ENCODE data around the gene BIRC7. TPM values are rescaled to one million over a fixed set of nuclear protein-coding genes. Genes with fewer than 3 reads are reported as not detected.

Gene BIRC7
- total and polyA plus RNA-seq, 5 donors = not detected

GRCh38 chr20:63261795-63262528 is 26.3 kb downstream of the BIRC7 start:
- Histone ChIP-seq H3K9me3 (ENCODE audit: control insufficient read depth, low read length) (no peaks in the 10 kb centered on the region), H3K4me1 (ENCODE audit: control insufficient read depth, insufficient read depth, low read length) (no peaks in the 10 kb centered on the region), H3K4me3 (ENCODE audit: low read length) (no peak overlapping the region), H3K27me3 (ENCODE audit: control insufficient read depth, insufficient read depth) (no peaks in the 10 kb centered on the region), H3K27ac (ENCODE audit: low read length) (no peak overlapping the region)
- ATAC-seq (no peak), DNase-seq (no peak)
- intact Hi-C loops (cut with DNase I) = no loop called here
- WGBS = 41% methylated on average over 30 of the region's 30 CpGs

- no peaks in the 10 kb centered on the region for H3K27me3 ChIP-seq (ENCODE audit: control insufficient read depth, insufficient read depth)
- intact Hi-C loops (cut with DNase I) = no loop called here
- no peak overlapping the region for H3K27ac ChIP-seq (ENCODE audit: low read length)
- no peaks in the 10 kb centered on the region for H3K9me3 ChIP-seq (ENCODE audit: control insufficient read depth, low read length)
- 81% methylated on average over 9 of the region's 9 CpGs for WGBS
- H3K4me1 ChIP-seq (ENCODE audit: control insufficient read depth, insufficient read depth, low read length) = no peaks in the 10 kb centered on the region
- DNase-seq (no peak), ATAC-seq (no peak)
- H3K4me3 ChIP-seq (ENCODE audit: low read length) = no peak overlapping the region
These were observed 27.1 kb downstream of the BIRC7 start for GRCh38 chr20:63262836-63263235.

GRCh38 chr20:63264000-63264399 is 28.3 kb downstream of the BIRC7 start:
- Histone ChIP-seq H3K4me1 (ENCODE audit: control insufficient read depth, insufficient read depth, low read length) (no peaks in the 10 kb centered on the region), H3K27me3 (ENCODE audit: control insufficient read depth, insufficient read depth) (no peaks in the 10 kb centered on the region), H3K9me3 (ENCODE audit: control insufficient read depth, low read length) (no peaks in the 10 kb centered on the region), H3K4me3 (ENCODE audit: low read length) (no peak overlapping the region), H3K27ac (ENCODE audit: low read length) (no peak overlapping the region)
- WGBS = 80% methylated on average over 10 of the region's 10 CpGs
- DNase-seq (no peak), ATAC-seq (no peak)
- intact Hi-C loops (cut with DNase I) = no loop called here

DNA sequence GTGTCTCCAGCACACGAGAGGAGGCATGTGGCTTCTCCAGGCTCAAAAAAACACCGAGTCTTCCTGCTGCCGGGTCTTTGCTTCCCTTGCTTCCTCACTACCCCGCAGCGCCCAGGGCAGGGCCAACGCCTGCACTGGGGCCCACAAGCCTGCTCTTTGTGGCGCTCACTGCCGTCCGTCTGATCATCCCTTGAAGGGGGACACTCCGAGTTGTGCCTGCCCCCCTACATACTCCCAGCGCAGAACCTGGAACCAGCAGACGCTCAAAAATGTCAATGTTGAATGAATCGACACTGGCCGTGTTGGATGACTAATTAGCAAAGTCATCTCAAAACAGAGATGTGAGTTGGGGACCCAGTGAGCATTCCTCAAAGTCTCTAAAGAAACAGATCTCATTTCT is 28.8 kb downstream of the BIRC7 start:
- intact Hi-C loops (cut with DNase I) = no loop called here
- ATAC-seq (no peak), DNase-seq (no peak)
- H3K27ac ChIP-seq (ENCODE audit: low read length) = no peak overlapping the region
- no peaks in the 10 kb centered on the region for H3K27me3 ChIP-seq (ENCODE audit: control insufficient read depth, insufficient read depth)
- H3K9me3 ChIP-seq (ENCODE audit: control insufficient read depth, low read length) = no peaks in the 10 kb centered on the region
- no peak overlapping the region for H3K4me3 ChIP-seq (ENCODE audit: low read length)
- WGBS = 46% methylated on average over 14 of the region's 14 CpGs
- no peaks in the 10 kb centered on the region for H3K4me1 ChIP-seq (ENCODE audit: control insufficient read depth, insufficient read depth, low read length)

- no peak for ATAC-seq
- Histone ChIP-seq H3K4me3 (ENCODE audit: low read length) (no peak overlapping the region), H3K4me1 (ENCODE audit: control insufficient read depth, insufficient read depth, low read length) (no peaks in the 10 kb centered on the region), H3K27me3 (ENCODE audit: control insufficient read depth, insufficient read depth) (no peaks in the 10 kb centered on the region), H3K9me3 (ENCODE audit: control insufficient read depth, low read length) (no peaks in the 10 kb centered on the region), H3K27ac (ENCODE audit: low read length) (no peak overlapping the region)
- no peak for DNase-seq
- WGBS = 66% methylated on average over 12 of the region's 12 CpGs
- intact Hi-C loops (cut with DNase I) = no loop called here
These were observed 30.3 kb downstream of the BIRC7 start for GRCh38 chr20:63265891-63266515.

GRCh38 chr20:63267691-63268090 is 32.0 kb downstream of the BIRC7 start:
- no peak for ATAC-seq
- no peak for DNase-seq
- intact Hi-C loops (cut with DNase I) = no loop called here
- 60% methylated on average over 9 of the region's 9 CpGs for WGBS
- Histone ChIP-seq H3K9me3 (ENCODE audit: control insufficient read depth, low read length) (no peaks in the 10 kb centered on the region), H3K27ac (ENCODE audit: low read length) (no peak overlapping the region), H3K27me3 (ENCODE audit: control insufficient read depth, insufficient read depth) (no peaks in the 10 kb centered on the region), H3K4me1 (ENCODE audit: control insufficient read depth, insufficient read depth, low read length) (peaks cover 2% of the 10 kb centered on the region), H3K4me3 (ENCODE audit: low read length) (no peak overlapping the region)

- Histone ChIP-seq H3K4me1 (ENCODE audit: control insufficient read depth, insufficient read depth, low read length) (peaks cover 2% of the 10 kb centered on the region), H3K4me3 (ENCODE audit: low read length) (no peak overlapping the region), H3K27me3 (ENCODE audit: control insufficient read depth, insufficient read depth) (no peaks in the 10 kb centered on the region), H3K27ac (ENCODE audit: low read length) (no peak overlapping the region), H3K9me3 (ENCODE audit: control insufficient read depth, low read length) (no peaks in the 10 kb centered on the region)
- ATAC-seq (no peak), DNase-seq (no peak)
- intact Hi-C loops (cut with DNase I) = no loop called here
- WGBS = 70% methylated on average over 7 of the region's 7 CpGs
These were observed 32.6 kb downstream of the BIRC7 start for GRCh38 chr20:63268256-63268655.

DNA sequence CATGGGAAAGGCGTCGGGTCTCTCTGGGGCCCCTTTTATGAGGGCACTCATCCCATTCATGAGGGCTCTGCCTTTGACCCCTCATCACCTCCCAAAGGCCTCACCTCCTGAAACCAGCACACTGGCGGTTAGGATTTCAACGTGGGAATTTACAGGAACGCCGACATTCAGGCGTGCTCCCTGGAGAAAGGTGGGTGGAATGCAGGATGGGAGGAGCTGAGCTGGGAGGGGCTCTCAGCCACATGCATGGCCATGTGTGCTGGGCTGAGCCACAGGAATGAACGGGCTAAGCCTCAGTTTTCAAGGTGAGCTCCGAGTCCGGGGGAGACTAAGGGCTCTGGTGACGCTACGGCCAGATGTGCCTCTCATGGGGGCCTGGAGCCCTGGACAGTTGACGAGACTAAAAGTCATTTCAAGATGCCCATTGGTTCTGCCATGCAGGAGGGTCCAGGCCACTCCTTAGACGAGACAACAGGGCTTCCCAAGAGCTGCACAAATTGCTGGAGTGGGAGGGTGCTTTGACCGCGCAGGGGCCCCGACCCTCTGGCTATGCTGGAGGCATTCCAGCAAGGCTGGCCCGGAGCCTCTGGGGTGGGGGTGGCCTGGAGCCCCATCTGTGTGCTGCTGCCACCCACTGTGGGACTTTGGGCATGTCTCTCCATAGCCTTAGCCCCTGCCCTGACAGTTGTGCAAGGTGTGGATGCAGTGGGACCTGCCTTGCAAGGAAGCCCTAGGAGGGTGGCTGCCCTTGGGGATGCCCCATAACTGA is 33.1 kb downstream of the BIRC7 start:
- ATAC-seq (no peak), DNase-seq (no peak)
- WGBS = 42% methylated on average over 18 of the region's 18 CpGs
- no peaks in the 10 kb centered on the region for H3K9me3 ChIP-seq (ENCODE audit: control insufficient read depth, low read length)
- H3K4me1 ChIP-seq (ENCODE audit: control insufficient read depth, insufficient read depth, low read length) = peaks cover 5% of the 10 kb centered on the region
- H3K27me3 ChIP-seq (ENCODE audit: control insufficient read depth, insufficient read depth) = no peaks in the 10 kb centered on the region
- H3K27ac ChIP-seq (ENCODE audit: low read length) = no peak overlapping the region
- intact Hi-C loops (cut with DNase I) = no loop called here
- no peak overlapping the region for H3K4me3 ChIP-seq (ENCODE audit: low read length)

DNA sequence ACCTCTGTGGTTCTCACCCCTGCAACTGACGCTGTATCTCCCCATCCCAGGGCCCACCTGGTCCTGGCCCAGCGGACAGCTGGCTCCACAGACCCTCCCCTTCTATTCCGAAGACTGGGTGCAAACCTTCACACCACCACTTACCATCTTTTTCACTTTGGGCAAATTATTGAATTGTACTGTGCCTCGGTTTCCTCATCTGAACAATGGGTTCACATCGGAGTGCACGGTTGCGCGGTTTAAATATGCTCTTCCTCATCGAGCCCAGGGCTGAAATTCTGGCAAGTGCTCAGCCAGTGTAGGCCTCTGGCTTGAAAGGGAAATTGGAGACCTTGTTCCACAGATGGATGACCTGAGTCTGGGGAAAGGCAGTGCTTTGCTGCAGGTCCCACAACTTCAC is 34.0 kb downstream of the BIRC7 start:
- DNase-seq (no peak), ATAC-seq (no peak)
- intact Hi-C loops (cut with DNase I) = no loop called here
- Histone ChIP-seq H3K4me1 (ENCODE audit: control insufficient read depth, insufficient read depth, low read length) (peaks cover 6% of the 10 kb centered on the region), H3K4me3 (ENCODE audit: low read length) (no peak overlapping the region), H3K9me3 (ENCODE audit: control insufficient read depth, low read length) (no peaks in the 10 kb centered on the region), H3K27me3 (ENCODE audit: control insufficient read depth, insufficient read depth) (no peaks in the 10 kb centered on the region), H3K27ac (ENCODE audit: low read length) (no peak overlapping the region)
- WGBS = 93% methylated on average over 9 of the region's 9 CpGs

DNA sequence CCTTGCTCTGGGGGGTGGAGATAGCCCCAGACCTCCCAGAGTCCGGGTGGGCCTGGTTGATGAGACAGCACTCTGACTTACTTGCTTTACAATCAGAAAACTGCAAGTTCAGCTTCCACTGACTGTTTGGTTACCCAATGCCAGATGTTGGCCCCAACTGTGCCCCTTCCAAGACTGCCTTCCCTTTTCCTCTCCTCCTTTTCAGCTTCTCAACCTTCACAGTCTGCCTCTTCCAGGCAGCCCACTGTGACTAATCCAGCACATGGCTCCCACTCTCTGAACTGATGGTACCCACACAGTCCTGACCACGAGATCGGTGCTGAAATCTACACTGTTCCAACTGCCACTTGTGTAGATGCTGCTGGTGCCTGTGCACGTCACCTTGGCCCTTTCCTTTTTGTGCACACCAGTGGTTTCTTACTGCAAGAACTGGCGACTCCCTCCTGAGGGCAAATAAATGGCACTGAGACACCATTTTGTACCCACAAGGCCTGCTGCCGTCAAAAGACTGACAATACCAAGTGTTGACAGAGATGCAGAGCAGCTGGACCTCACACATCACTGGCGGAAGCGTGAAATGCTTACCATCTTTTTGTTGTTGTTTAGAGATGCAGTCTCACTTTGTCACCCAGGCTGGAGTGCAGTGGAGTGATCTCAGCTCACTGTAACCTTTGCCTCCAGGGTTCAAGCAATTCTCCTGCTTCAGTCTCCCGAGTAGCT is 35.1 kb downstream of the BIRC7 start:
- no peaks in the 10 kb centered on the region for H3K9me3 ChIP-seq (ENCODE audit: control insufficient read depth, low read length)
- intact Hi-C loops (cut with DNase I) = no loop called here
- H3K27ac ChIP-seq (ENCODE audit: low read length) = no peak overlapping the region
- DNase-seq (no peak), ATAC-seq (no peak)
- peaks cover 6% of the 10 kb centered on the region for H3K4me1 ChIP-seq (ENCODE audit: control insufficient read depth, insufficient read depth, low read length)
- no peaks in the 10 kb centered on the region for H3K27me3 ChIP-seq (ENCODE audit: control insufficient read depth, insufficient read depth)
- no peak overlapping the region for H3K4me3 ChIP-seq (ENCODE audit: low read length)
- 87% methylated on average over 9 of the region's 9 CpGs for WGBS
